ELR (cell line): ENCODE results near the gene RFXAP.

Experiments
- DNase-seq: peaks from one replicate; pipeline ENCODE4 v3.0.0-alpha.2; 2015; ENCODE audit warnings: low read depth

RFXAP gene

GRCh38 chr13:36870050-36870692, 51.1 kb downstream of the RFXAP start:
- DNase-seq: no peak

- DNase-seq: no peak
Measured at GRCh38 chr13:36872621-36873020, 53.6 kb downstream of the RFXAP start.

DNA sequence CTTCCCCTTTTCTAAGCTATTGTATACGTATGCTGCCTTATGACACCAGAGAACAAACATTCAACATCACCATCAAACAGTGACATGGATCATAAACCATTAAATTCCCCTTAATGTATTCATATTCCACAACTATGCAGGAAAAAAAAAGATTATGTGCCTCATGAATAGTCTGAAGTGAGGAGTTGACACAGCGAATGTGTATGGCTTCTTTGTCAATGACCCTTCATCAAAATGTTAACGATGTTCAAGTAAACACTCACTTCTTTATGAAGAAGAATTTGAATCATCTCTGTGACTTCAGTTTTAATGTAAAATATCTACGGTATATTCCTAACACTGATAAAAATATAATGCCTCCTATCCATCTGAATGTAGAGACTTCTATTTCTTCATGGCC, 56.4 kb downstream of the RFXAP start:
- no peak for DNase-seq

- DNase-seq: no peak
Measured at GRCh38 chr13:36875961-36876360, 56.9 kb downstream of the RFXAP start.
